Renal cortical epithelial cell (primary cell): ENCODE measurements around the gene JUN. TPM values are rescaled to one million over a fixed set of nuclear protein-coding genes. Genes with fewer than 3 reads are reported as not detected.

ENCODE experiments used
- DNase-seq: peaks from one replicate; pipeline ENCODE4 v3.0.0-alpha.2; 2011; ENCODE audit warnings: low read depth
- total RNA-seq: library from RNA; depleted of rRNA; stranded (reverse); fragments of >200 nt; gene quantifications from 2 replicates; pipeline ENCODE4 v1.2.3, GENCODE V29; 2014

JUN gene
- total RNA-seq: 104 and 154 TPM in 2 replicates

DNA sequence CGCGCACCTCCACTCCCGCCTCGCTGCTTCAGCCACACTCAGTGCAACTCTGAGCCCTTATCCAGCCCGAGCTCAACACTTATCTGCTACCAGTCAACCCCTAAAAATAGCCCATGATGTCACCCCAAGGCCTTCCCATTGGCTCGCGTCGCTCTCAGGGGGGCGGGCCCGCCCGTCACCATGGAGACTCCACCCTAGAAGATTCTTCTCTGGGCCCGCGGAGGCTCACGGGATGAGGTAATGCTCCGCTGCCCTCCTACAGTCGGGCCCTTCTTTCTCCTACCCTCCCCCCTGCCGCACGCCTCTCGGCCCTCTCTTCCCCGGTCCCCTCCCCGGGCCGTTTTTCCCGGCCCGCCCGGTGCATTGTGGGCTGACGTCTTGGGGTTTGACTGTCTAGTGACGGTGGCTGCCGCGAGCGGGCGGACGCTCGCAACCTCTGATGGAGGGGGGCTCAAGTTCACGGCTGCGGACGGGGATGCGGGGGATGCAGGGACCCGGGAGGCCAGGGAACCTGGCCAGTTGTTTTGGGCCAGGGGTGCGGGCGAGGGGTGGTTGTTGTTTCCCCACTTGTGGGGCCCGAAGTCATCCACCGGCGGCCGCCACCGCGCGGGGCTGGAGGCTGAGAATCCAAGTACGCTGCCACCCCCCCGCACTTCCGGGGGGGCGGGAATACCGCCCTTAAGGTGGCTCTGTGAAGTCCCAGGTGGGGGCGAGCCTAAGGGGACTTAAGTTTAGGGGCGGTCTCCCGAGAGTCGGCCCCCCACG lies at the start of gene JUN:
Gene JUN (minus strand): TSS at position 55 of the 765 bp plus-strand sequence. CDS start 977 bp downstream, outside the sequence.
- peak; percentile 98 for DNase-seq

DNA sequence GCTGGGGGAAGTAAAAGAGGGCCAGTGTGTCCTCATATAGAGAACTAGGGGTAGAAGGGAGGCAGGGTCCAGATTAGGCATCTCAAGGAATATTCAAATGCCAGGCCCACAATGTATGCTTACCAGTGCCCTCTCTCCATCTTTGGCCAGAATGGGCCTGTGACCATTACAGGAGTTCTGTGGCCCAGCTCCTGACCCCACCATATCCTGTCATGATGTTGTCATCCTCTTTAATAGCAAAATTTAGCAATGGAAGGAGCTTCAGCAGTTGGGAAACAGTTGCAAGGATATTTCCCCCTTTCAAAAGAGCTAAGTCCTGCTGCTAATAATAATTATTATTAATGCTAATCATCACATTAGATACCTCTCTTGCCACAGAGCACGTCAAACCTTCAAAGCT lies 49.3 kb upstream of the JUN start:
- no peak for DNase-seq

GRCh38 chr1:58830291-58830690 lies 46.4 kb upstream of the JUN start:
- DNase-seq: no peak

DNA sequence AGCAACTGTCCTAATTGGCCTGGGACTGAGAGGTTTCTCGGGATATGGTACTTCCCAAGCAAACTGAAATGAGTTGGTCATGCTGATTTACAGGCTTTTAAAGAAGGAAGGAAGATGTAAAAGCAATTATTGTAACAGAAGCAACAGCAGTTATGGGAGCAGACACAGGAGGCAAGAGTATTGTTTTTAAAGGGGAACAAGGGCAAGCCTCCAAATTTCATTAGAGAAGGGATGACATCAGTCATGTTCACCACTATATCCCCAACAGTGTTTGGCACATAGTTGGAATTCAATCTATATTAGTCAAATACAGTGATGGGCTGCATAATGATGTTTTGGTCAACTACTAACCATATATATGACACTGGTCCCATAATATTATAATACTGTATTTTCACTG lies 46.0 kb upstream of the JUN start:
- no peak for DNase-seq

GRCh38 chr1:58827298-58827697 lies 43.5 kb upstream of the JUN start:
- DNase-seq: no peak

DNA sequence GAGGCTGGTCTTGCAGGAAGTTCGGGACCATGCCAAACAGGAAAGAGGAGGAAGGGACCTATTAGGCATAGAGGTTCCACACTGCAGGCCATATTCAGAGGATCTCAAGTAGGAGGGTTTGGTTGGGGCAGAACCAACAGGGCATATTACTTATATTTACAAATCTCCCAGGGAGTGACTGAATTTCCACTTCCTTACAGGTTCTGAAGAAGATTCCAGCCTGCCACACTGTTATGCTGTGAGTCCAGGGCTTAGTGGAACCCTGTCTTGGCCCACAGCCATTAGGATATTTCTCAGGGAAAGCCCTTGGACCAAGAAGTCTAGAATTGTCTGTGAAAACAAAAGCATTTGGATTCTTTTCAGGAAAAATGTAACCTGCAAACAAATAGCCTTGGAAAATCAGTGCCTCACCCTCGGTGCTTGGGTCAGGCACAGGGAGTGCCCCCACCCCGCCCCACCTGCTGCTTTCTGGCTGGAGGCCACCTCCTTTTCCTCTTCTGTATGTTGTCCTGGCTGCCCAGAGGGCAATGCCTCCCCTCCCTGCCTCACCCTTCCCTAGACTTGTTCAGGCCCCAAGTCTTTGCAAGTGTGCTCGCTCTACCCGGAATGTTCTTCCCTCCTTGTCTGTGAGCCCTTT lies 41.0 kb upstream of the JUN start:
- peak; percentile 41 for DNase-seq

DNA sequence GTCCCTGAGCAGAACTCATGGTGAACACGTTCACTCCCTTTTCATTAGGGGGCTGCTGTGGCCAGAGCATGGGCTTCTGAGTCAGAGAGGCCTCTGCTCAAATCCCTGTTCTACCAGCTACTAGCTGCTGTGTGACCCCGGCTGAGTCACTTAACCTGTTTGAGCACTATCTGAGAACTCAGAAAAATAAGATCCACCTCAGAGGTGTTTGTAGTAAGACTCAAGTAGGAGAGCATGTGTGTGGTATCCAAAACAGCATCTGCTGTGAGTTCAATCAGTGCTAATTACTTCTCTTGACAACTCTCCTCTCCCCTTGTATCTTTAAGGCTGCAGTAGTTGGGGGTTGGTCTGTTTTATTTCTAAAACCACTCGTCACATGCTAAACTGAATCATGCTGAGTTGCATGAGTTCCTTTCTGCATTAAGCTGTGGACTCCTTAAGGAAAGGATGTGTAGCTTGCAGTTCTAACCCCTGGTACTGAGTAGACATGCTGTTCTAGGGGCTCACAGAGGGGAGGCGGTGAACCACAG lies 39.7 kb upstream of the JUN start:
- DNase-seq: peak; percentile 93

DNA sequence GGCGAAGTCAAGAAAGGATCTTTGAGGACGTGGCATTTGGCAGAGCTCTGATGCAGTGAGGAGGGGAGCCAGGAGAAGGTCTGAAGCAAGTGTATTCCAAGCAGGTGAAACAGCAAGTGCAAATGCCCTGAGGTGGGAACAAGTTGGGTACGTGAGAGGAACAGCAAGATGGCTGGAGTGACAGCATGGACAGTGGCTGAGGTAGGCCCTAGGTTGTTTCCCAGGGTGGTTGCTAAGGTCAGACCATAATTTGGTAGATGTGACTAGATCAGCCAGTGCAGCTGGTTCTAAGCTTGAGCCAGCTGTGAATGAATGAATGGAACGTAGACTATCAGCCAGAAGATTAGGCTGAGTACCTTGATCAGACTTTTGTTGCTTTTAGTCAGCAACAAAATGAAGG lies 37.5 kb upstream of the JUN start:
- DNase-seq: no peak

GRCh38 chr1:58818976-58819375 lies 35.1 kb upstream of the JUN start:
- no peak for DNase-seq

DNA sequence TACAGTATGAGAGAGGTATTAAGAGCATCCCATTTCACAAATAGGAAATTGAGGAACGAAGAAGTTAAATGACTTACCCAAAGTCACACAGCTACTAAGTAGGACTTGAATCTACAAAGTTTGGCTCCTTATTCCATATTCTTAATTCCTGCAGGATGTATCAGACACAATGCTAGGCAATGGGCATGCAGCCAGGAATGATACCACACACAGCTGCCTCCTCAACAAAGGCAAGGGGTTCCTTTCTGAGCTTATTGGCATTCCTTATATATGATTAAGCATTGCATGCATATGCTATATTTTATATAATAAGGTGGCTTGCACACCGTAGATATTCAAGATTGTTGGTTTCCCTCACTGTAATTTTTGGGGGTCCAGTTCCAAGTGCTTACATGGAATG lies 34.2 kb upstream of the JUN start:
- DNase-seq: peak; percentile 52

- DNase-seq: no peak
These were observed 32.9 kb upstream of the JUN start for GRCh38 chr1:58816747-58817221.

- DNase-seq: peak; percentile 72
These were observed 32.4 kb upstream of the JUN start for GRCh38 chr1:58816072-58816746.

GRCh38 chr1:58815686-58816071 lies 31.8 kb upstream of the JUN start:
- peak; percentile 72 for DNase-seq

GRCh38 chr1:58815069-58815685 lies 31.3 kb upstream of the JUN start:
- DNase-seq: peak; percentile 94

- no peak for DNase-seq
These were observed 30.6 kb upstream of the JUN start for GRCh38 chr1:58814251-58815068.

GRCh38 chr1:58813801-58814200 lies 30.0 kb upstream of the JUN start:
- no peak for DNase-seq

DNA sequence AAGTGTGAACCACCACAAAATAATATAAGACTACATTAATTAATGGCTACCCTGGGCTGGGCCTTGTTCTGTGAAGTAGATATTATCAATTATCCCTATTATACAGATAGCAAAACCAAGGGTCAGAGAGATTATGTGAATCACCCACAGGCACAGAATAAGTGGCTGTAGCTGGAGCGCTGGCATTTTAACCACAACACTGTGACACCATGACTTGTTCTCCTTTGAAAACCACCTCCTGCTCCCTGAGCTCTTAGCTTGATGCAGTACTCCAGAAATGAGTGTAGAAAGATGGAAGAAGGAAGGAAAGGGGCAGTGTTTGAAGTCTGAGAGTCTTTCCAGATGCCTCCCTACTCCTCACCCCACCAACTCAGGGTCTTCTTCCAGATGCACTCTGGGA lies 29.5 kb upstream of the JUN start:
- DNase-seq: no peak

GRCh38 chr1:58812926-58813325 lies 29.1 kb upstream of the JUN start:
- DNase-seq: no peak

DNA sequence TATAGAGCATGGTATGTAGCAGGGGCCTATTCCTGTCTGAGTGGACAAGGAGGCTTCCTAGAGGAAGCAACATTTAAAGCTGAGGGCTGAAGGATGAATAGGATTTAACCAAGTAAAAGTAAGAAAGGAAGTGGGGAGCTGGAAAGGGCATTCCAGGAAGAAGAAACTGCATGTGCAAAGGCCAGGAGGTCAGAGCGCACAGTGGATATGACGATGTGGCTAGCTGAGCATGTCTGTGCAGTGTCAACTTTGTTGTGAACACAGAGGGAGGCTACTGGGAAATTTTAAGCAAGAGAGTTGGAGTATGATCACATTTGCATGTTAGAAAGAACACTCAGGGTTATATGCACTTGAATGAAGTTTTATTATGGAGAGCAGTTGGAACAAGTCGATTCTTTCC lies 28.6 kb upstream of the JUN start:
- no peak for DNase-seq

DNA sequence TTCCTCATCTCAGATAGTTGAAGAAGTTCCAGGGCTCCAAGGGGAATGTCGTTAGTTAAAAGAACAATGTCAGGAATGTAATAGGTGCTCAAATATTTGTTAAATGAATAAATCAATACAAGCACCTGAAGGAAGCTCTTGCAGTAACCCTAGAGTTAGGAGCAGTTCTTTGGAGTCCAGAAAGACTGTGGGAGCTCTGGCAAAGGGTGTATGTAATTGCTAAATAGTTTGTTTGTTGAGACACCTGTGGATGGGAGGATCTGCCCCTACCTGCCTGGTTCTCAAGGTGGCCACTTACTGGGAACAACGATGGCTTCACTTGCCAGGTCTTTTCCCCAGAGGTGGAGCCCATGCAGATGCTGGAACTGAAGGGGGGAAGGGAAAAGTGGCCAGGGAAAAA lies 27.5 kb upstream of the JUN start:
- DNase-seq: peak; percentile 31

- DNase-seq: peak; percentile 61
These were observed 25.6 kb upstream of the JUN start for GRCh38 chr1:58809325-58810010.
